Fibroblast of pulmonary artery (primary cell): ENCODE data around the gene PFKL.

Experiments
- DNase-seq: peaks from one replicate; pipeline ENCODE4 v3.0.0-alpha.2; 2010; ENCODE audit warnings: low read depth
- H3K4me3 ChIP-seq: replicated peaks from 2 replicates; pipeline ENCODE4 v1.5.1; 2011; ENCODE audit warnings: low read depth, mild to moderate bottlenecking, control low read depth, low read length, moderate library complexity
- TF ChIP-seq, protein P1 (sequence below): IDR thresholded peaks from 2 replicates; pipeline ENCODE4 v1.5.1; 2011; ENCODE audit warnings: mild to moderate bottlenecking, control low read depth, low read length, inconsistent platforms; ENCODE audit errors: missing control alignments

Gene PFKL

DNA sequence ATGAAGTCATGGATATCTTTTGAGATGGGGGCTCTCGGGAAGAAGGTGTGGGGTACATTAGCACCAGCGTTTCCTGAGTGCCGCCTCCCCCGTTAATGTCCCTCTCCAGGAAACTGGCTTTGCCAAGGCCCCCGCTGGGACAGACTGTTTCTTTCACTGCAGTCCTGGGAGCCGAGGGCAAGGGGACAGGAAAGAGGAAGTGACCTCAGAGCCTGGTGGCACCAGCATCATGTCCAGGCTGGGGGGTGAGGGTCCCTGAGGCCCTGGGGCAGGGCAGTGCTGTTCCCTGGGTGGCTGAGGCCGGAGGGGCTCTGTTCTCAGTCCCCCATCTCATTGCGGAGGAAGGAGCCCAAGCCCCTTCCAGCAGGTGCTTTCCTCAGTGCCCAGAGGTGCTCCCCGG is 5.8 kb downstream of the PFKL start:
- no peak for DNase-seq
- no peak overlapping the region for H3K4me3 ChIP-seq
- TF ChIP-seq, protein P1, sequence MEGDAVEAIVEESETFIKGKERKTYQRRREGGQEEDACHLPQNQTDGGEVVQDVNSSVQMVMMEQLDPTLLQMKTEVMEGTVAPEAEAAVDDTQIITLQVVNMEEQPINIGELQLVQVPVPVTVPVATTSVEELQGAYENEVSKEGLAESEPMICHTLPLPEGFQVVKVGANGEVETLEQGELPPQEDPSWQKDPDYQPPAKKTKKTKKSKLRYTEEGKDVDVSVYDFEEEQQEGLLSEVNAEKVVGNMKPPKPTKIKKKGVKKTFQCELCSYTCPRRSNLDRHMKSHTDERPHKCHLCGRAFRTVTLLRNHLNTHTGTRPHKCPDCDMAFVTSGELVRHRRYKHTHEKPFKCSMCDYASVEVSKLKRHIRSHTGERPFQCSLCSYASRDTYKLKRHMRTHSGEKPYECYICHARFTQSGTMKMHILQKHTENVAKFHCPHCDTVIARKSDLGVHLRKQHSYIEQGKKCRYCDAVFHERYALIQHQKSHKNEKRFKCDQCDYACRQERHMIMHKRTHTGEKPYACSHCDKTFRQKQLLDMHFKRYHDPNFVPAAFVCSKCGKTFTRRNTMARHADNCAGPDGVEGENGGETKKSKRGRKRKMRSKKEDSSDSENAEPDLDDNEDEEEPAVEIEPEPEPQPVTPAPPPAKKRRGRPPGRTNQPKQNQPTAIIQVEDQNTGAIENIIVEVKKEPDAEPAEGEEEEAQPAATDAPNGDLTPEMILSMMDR = no peak

DNA sequence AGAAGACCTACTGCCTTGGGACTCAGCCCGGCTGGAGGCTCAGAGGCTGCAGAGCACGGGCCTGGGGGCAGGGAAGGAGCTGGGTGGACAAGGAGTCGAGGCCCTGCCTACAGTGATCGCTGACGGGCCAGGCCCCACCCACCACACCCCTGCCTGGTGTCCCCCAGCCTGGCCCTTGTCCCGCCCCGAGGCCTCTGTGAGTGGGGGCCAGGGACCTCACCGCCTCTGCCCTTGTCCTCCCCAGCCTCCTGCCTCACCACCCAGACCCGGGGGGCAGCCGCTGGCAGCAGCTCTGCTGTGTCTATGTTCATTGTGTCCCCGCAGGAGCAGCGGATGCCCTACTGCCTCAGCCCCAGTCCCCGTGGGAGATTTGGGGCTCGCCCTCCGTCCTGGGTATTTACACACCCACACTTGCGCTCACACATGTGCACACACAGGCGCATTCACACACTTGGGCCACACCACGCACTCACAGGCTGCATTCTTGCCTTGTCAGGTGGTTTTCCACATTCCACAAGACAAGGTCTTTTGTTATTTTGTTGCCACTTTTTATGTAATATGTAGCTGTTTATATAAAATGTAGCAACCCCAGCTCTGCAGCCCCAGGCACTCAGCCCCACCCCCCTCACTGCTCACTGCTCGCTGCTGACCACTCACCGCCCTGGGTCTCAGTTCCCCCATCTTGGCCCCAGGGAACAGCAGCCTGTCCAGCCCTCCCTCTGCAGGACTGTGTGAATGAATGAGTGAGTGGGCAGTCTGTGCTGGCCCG is 7.3 kb downstream of the PFKL start:
- H3K4me3 ChIP-seq = no peak overlapping the region
- TF ChIP-seq, protein P1 = no peak
- no peak for DNase-seq

DNA sequence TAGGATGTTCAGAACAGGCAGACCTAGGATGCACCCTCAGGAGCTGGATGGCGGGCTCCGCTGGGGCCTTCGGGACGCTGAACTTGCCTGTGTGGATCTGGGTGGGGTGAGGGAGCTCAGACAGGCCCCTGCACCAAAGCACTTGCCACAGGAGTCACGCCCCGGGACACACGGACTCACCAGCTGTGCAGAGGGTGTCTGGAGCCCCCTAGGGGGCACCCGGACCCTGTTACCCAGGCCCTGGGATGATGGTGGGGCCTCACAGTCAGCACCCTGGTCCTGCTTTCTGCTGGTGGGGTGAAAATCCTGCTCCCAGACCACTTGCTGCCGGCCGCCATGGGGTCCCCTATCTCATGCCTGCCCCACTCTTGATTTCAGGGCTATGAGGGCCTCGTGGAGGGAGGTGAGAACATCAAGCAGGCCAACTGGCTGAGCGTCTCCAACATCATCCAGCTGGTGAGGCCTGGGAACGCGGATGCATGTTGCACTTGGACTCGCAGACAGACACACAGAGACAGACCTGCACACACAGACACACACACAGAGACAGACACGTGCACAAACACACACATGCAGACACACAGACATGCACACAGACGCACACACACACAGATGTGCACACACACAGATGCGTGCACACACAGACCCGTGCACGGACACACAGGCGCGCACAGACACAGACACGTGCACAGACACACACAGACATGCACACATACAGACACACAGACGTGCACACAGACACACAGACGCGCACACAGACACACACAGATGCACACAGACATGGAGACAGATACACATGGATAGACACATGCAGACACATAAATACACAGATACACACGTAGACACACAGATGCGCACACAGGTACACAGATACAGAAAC is 11.0 kb downstream of the PFKL start:
- no peak overlapping the region for H3K4me3 ChIP-seq
- TF ChIP-seq, protein P1 = no peak

DNA sequence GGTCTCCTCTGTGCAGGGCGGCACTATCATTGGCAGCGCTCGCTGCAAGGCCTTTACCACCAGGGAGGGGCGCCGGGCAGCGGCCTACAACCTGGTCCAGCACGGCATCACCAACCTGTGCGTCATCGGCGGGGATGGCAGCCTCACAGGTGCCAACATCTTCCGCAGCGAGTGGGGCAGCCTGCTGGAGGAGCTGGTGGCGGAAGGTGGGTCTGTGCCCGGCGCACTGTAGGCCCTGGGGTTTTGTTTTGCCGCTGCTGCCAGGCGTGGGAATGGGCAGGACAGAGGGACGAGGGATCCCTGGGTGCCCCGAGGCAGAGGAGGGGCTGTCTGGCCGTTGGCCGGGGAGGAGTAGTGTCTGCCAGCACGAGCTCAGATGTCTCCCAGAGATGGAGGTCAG is 12.2 kb downstream of the PFKL start:
- TF ChIP-seq, protein P1 = no peak
- no peak for DNase-seq
- no peak overlapping the region for H3K4me3 ChIP-seq

More for the DNA sequence above, 11.0 kb downstream of the PFKL start:
- DNase-seq = no peak

DNA sequence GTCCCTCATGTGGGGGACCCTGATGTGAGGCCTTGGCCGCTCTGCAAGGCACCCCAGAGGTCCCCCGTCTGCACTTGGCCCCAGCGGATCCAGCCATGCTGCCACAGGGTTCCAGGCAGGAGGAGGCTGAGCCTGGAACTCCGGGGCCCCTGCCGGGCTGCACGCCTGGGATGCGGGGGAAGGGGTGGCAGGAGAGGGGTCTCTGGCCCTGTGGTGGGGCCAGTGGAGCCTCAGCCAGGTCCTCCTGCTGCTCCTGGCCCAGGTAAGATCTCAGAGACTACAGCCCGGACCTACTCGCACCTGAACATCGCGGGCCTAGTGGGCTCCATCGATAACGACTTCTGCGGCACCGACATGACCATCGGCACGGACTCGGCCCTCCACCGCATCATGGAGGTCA is 12.9 kb downstream of the PFKL start:
- TF ChIP-seq, protein P1 = no peak
- H3K4me3 ChIP-seq = no peak overlapping the region
- DNase-seq = no peak

DNA sequence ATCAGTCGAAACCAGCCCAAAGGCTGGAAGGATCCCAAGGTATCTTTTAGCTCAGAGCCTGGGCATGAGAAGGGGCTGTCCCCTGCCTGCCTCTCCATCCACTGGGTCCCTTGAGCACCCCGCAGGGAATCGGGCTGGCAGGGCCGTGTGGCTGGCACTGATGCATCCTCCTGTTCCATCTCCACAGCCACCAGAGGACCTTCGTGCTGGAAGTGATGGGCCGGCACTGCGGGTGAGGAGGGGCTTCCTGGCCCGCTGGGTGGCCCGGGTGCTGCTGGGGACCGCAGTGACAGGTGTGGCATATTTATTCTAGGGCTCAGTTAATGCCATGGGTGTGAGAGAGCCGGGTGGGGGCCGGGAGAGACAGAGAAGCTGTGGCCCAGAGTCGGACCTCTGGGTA is 13.6 kb downstream of the PFKL start:
- no peak for DNase-seq
- no peak overlapping the region for H3K4me3 ChIP-seq
- TF ChIP-seq, protein P1 = no peak
